Fibroblast of lung (primary cell): ENCODE measurements around the gene VTCN1. TPM values are rescaled to one million over a fixed set of nuclear protein-coding genes. Genes with fewer than 3 reads are reported as not detected.

Experiments used
- DNase-seq, 2 donors: peaks; one replicate each; pipeline versions ENCODE4 v3.0.0 to v3.0.0-alpha.2; 2010; ENCODE audit warnings: low read depth in 2 of 2
- H2AFZ ChIP-seq: 2 replicates; pipeline ENCODE4 v1.5.1; 2012; ENCODE audit warnings: low read length, control low read depth, inconsistent platforms
- H3K27ac ChIP-seq: 2 replicates; pipeline ENCODE4 v1.5.1; 2011; ENCODE audit warnings: low read length, control low read depth; ENCODE audit not compliant: insufficient read depth
- H3K27me3 ChIP-seq: 2 replicates; pipeline ENCODE4 v1.5.1; 2011; ENCODE audit warnings: mild to moderate bottlenecking, low read length; ENCODE audit not compliant: control insufficient read depth, insufficient read depth
- H3K36me3 ChIP-seq: 2 replicates; pipeline ENCODE4 v1.5.1; 2011; ENCODE audit warnings: low read length; ENCODE audit not compliant: control insufficient read depth, insufficient read depth
- H3K4me1 ChIP-seq: 2 replicates; pipeline ENCODE4 v1.5.1; 2011; ENCODE audit warnings: low read length; ENCODE audit not compliant: control insufficient read depth, insufficient read depth; ENCODE audit errors: extremely low read depth
- H3K4me2 ChIP-seq: 2 replicates; pipeline ENCODE4 v1.5.1; 2011; ENCODE audit warnings: low read length, control low read depth; ENCODE audit not compliant: insufficient read depth; ENCODE audit errors: extremely low read depth
- H3K4me3 ChIP-seq, 4 experiments: fragments of 200-600 bp in 1 of 4; sonication (generic) in 1 of 4; replicated peaks in 1 of 4; 2 replicates each; pipeline ENCODE4 v1.5.1; 2011 to 2016; ENCODE audit warnings: low read length in 4 of 4, low read depth in 3 of 4, mild to moderate bottlenecking in 3 of 4, control low read depth in 2 of 4, inconsistent platforms in 1 of 4, mixed read lengths in 1 of 4; ENCODE audit not compliant: insufficient read depth in 1 of 4; ENCODE audit errors: control extremely low read depth in 1 of 4
- H3K79me2 ChIP-seq: 2 replicates; pipeline ENCODE4 v1.5.1; 2012; ENCODE audit warnings: mild to moderate bottlenecking, low read length, inconsistent platforms; ENCODE audit not compliant: control insufficient read depth, insufficient read depth
- H3K9ac ChIP-seq: 2 replicates; pipeline ENCODE4 v1.5.1; 2011; ENCODE audit warnings: mild to moderate bottlenecking, low read length, control low read depth; ENCODE audit not compliant: insufficient read depth
- H3K9me3 ChIP-seq: 2 replicates; pipeline ENCODE4 v1.5.1; 2012; ENCODE audit warnings: low read depth, low read length; ENCODE audit not compliant: control insufficient read depth, insufficient read depth
- H4K20me1 ChIP-seq: 2 replicates; pipeline ENCODE4 v1.5.1; 2011; ENCODE audit warnings: low read length; ENCODE audit not compliant: control insufficient read depth, insufficient read depth; ENCODE audit errors: extremely low read depth
- EZH2 ChIP-seq: IDR thresholded peaks from 2 replicates; pipeline ENCODE4 v1.5.1; 2012; ENCODE audit warnings: low read length, control low read depth, mild to moderate bottlenecking; ENCODE audit errors: missing control alignments
- polyA plus RNA-seq, 2 donors: library from polyadenylated mRNA; depleted of rRNA in 1 of 2; stranded (reverse) in 1 of 2; unstranded in 1 of 2; fragments of >200 nt; gene quantifications; 2 replicates each; pipeline ENCODE4 v1.2.1, GENCODE V29; 2011 to 2012; ENCODE audit warnings: missing spikeins in 1 of 2
- total RNA-seq: library from RNA; depleted of rRNA; stranded (reverse); fragments of >200 nt; gene quantifications from 2 replicates; pipeline ENCODE4 v1.2.1, GENCODE V29; 2014
- TF ChIP-seq, protein P1 (sequence below), 2 donors: IDR thresholded peaks in 1 of 2; conservative IDR thresholded peaks in 1 of 2; 1 replicate in 1 of 2; 2 replicates in 1 of 2; pipeline ENCODE4 v1.5.1; 2011 to 2012; ENCODE audit warnings: low read length in 2 of 2, control low read depth in 1 of 2, inconsistent platforms in 1 of 2, low read depth in 1 of 2, mild to moderate bottlenecking in 1 of 2

The VTCN1 gene
- total and polyA plus RNA-seq, 2 donors (not counting 1 experiment from before 2014, with no cell fraction given) = 0.03 TPM; not detected in 1

DNA sequence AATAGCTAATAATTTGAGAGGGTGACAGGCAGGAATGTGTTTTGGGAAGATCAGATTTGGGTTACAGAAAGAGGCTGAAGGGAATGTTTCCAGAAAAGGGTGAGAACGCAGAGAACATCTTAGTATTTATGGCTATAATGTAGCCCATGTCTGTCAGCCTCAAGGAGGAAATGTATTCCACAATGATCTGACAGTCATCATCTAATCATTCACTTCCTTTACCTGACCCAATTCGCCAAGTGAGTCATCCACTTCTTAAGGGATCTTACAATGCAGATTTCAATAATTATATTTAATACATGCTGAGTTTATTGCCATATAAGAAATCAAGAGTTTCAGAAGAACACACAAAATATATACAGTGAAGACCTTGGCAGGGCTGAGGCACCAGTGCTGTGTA lies 100.0 kb downstream of the VTCN1 start:
- Histone ChIP-seq H3K27me3 (no peaks in the 10 kb centered on the region), H3K4me3 (no peak overlapping the region), H3K9ac (no peak overlapping the region), H2AFZ (no peak overlapping the region), H3K9me3 (no peaks in the 10 kb centered on the region), H4K20me1 (no peaks in the 10 kb centered on the region), H3K4me2 (no peak overlapping the region), H3K27ac (no peak overlapping the region), H3K36me3 (peaks cover 3% of the 10 kb centered on the region), H3K79me2 (no peaks in the 10 kb centered on the region), H3K4me1 (no peaks in the 10 kb centered on the region)
- DNase-seq = peak in 1 of 2 donors; percentile 47
- TF ChIP-seq, protein P1, sequence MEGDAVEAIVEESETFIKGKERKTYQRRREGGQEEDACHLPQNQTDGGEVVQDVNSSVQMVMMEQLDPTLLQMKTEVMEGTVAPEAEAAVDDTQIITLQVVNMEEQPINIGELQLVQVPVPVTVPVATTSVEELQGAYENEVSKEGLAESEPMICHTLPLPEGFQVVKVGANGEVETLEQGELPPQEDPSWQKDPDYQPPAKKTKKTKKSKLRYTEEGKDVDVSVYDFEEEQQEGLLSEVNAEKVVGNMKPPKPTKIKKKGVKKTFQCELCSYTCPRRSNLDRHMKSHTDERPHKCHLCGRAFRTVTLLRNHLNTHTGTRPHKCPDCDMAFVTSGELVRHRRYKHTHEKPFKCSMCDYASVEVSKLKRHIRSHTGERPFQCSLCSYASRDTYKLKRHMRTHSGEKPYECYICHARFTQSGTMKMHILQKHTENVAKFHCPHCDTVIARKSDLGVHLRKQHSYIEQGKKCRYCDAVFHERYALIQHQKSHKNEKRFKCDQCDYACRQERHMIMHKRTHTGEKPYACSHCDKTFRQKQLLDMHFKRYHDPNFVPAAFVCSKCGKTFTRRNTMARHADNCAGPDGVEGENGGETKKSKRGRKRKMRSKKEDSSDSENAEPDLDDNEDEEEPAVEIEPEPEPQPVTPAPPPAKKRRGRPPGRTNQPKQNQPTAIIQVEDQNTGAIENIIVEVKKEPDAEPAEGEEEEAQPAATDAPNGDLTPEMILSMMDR (conservative IDR thresholded peaks at IDR 0.05 in 1 of 2, IDR thresholded peaks at IDR 0.05 in 1 of 2; ENCODE audit: low read depth in 1 of 2, low read length in 2 of 2) = no peak
- TF ChIP-seq EZH2 = no peak

- no peaks in the 10 kb centered on the region for H3K79me2 ChIP-seq
- no peak overlapping the region for H3K4me2 ChIP-seq
- no peak overlapping the region for H3K4me3 ChIP-seq
- H3K36me3 ChIP-seq = peaks cover 3% of the 10 kb centered on the region
- H3K9me3 ChIP-seq = no peaks in the 10 kb centered on the region
- no peaks in the 10 kb centered on the region for H4K20me1 ChIP-seq
- TF ChIP-seq, protein P1 (conservative IDR thresholded peaks at IDR 0.05 in 1 of 2, IDR thresholded peaks at IDR 0.05 in 1 of 2; ENCODE audit: low read depth in 1 of 2, low read length in 2 of 2) = no peak
- TF ChIP-seq EZH2 = no peak
- no peak for DNase-seq
- H3K27me3 ChIP-seq = no peaks in the 10 kb centered on the region
- H3K9ac ChIP-seq = no peak overlapping the region
- no peak overlapping the region for H3K27ac ChIP-seq
- H3K4me1 ChIP-seq = no peaks in the 10 kb centered on the region
- H2AFZ ChIP-seq = no peak overlapping the region
Measured at GRCh38 chr1:117107364-117107763, 103.4 kb downstream of the VTCN1 start.

- Histone ChIP-seq H3K9me3 (no peaks in the 10 kb centered on the region), H3K4me2 (no peak overlapping the region), H2AFZ (no peak overlapping the region), H3K27me3 (no peaks in the 10 kb centered on the region), H4K20me1 (no peaks in the 10 kb centered on the region), H3K79me2 (no peaks in the 10 kb centered on the region), H3K4me1 (no peaks in the 10 kb centered on the region), H3K27ac (no peak overlapping the region), H3K9ac (no peak overlapping the region), H3K36me3 (peaks cover 3% of the 10 kb centered on the region), H3K4me3 (no peak overlapping the region)
- TF ChIP-seq EZH2 = no peak
- TF ChIP-seq, protein P1 (conservative IDR thresholded peaks at IDR 0.05 in 1 of 2, IDR thresholded peaks at IDR 0.05 in 1 of 2; ENCODE audit: low read depth in 1 of 2, low read length in 2 of 2) = no peak
- no peak for DNase-seq
Measured at GRCh38 chr1:117106478-117106877, 104.2 kb downstream of the VTCN1 start.
